SK-N-MC (cell line): ENCODE data around the gene FNIP2.
"Not testable (repeated sequence)": the region's sequence is repeated elsewhere in the genome, so short reads cannot be mapped to it uniquely, and the experiment has no call there.

ENCODE experiments used
- DNase-seq: peaks from one replicate; pipeline ENCODE4 v3.0.0-alpha.2; 2011; ENCODE audit warnings: low read depth, low spot score
- H3K27ac ChIP-seq: fragments of 200-600 bp; sonication (generic); 2 replicates; pipeline ENCODE4 v1.5.1; 2016; ENCODE audit warnings: mixed run types
- H3K36me3 ChIP-seq: fragments of 200-600 bp; sonication (generic); 2 replicates; pipeline ENCODE4 v1.6.1; 2017; ENCODE audit warnings: antibody characterized with exemption, low read length, mixed read lengths; ENCODE audit not compliant: insufficient read depth
- H3K4me3 ChIP-seq: fragments of 200-600 bp; sonication (generic); 2 replicates; pipeline ENCODE4 v1.5.1; 2016
- H3K9ac ChIP-seq: fragments of 200-600 bp; sonication (generic); 2 replicates; pipeline ENCODE4 v1.8.0; 2017; ENCODE audit warnings: mixed run types, mixed read lengths; ENCODE audit not compliant: insufficient read length
- H3K9me3 ChIP-seq: fragments of 200-600 bp; sonication (generic); 2 replicates; pipeline ENCODE4 v1.6.1; 2017; ENCODE audit warnings: low read depth, mild to moderate bottlenecking, antibody characterized with exemption, low read length, moderate library complexity, mixed read lengths
- EZH2 ChIP-seq: fragments of 200-600 bp; sonication (generic); IDR thresholded peaks from one replicate; pipeline ENCODE4 v1.6.1; 2017; ENCODE audit warnings: antibody characterized with exemption
- FOXP2 ChIP-seq: optimal IDR thresholded peaks from 2 replicates; pipeline ENCODE3; 2011; ENCODE audit warnings: mild to moderate bottlenecking, moderate library complexity; ENCODE audit not compliant: insufficient read depth; ENCODE audit errors: extremely low read length, control extremely low read depth
- POLR2AphosphoS5 ChIP-seq: IDR thresholded peaks from 2 replicates; pipeline ENCODE4 v1.6.1; 2012; ENCODE audit warnings: mild to moderate bottlenecking, low read depth, low read length, borderline replicate concordance

FNIP2 gene

DNA sequence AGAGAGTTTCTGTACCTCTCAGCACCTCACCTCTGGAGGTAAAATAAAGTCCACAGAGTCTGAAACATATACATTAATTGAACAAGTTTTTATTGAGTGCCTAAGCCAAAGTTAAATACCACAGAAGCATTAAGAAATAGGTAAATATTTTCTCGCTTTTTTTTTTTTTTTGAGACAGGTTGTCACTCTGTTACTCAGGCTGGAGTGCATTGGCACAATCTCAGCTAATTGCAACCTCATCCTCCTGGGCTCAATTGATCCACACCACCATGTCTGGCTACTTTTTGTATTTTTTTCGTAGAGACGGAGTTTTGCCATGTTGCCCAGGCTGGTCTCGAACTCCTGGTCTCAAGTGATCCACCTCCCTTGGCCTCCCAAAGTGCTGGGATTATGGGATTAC, 10.1 kb upstream of the FNIP2 start:
- no peak overlapping the region for H3K9ac ChIP-seq
- TF ChIP-seq FOXP2 (no peak), POLR2AphosphoS5 (no peak), EZH2 (no peak)
- no peaks in the 10 kb centered on the region for H3K9me3 ChIP-seq
- no peak overlapping the region for H3K27ac ChIP-seq
- no peaks in the 10 kb centered on the region for H3K36me3 ChIP-seq
- no peak for DNase-seq
- no peak overlapping the region for H3K4me3 ChIP-seq

DNA sequence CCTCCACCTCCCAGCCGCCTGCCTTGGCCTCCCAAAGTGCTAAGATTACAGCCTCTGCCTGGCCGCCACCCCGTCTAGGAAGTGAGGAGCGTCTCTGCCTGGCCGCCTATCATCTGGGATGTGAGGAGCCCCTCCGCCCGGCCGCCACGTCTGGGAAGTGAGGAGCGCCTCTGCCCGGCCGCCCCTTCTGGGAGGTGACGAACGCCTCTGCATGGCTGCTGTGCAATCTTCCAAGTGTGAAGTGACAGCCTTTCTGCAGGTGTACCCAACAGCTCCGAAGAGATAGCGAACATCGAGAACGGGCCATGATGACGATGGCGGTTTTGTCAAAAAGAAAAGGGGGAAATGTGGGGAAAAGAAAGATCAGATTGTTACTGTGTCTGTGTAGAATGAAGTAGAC, 9.3 kb upstream of the FNIP2 start:
- H3K4me3 ChIP-seq, H3K36me3 ChIP-seq, H3K27ac ChIP-seq, DNase-seq, H3K9ac ChIP-seq, H3K9me3 ChIP-seq: not testable (repeated sequence)

- no peaks in the 10 kb centered on the region for H3K36me3 ChIP-seq
- no peak for DNase-seq
- TF ChIP-seq EZH2 = no peak
- TF ChIP-seq FOXP2 = no peak
- TF ChIP-seq POLR2AphosphoS5 = no peak
- H3K9me3 ChIP-seq = no peaks in the 10 kb centered on the region
- H3K9ac ChIP-seq = no peak overlapping the region
- no peak overlapping the region for H3K4me3 ChIP-seq
- H3K27ac ChIP-seq = no peak overlapping the region
Observed at GRCh38 chr4:158760866-158761265, 8.0 kb upstream of the FNIP2 start.

- no peak overlapping the region for H3K27ac ChIP-seq
- no peak for TF ChIP-seq EZH2
- no peak for TF ChIP-seq FOXP2
- no peak for TF ChIP-seq POLR2AphosphoS5
- H3K9ac ChIP-seq = no peak overlapping the region
- H3K9me3 ChIP-seq = no peaks in the 10 kb centered on the region
- H3K4me3 ChIP-seq = no peak overlapping the region
- no peaks in the 10 kb centered on the region for H3K36me3 ChIP-seq
- no peak for DNase-seq
Observed at GRCh38 chr4:158762553-158762952, 6.3 kb upstream of the FNIP2 start.

- DNase-seq = no peak
- no peak overlapping the region for H3K9ac ChIP-seq
- H3K36me3 ChIP-seq = no peaks in the 10 kb centered on the region
- H3K9me3 ChIP-seq = no peaks in the 10 kb centered on the region
- H3K4me3 ChIP-seq = no peak overlapping the region
- no peak overlapping the region for H3K27ac ChIP-seq
- TF ChIP-seq POLR2AphosphoS5 = no peak
- no peak for TF ChIP-seq EZH2
- no peak for TF ChIP-seq FOXP2
Observed at GRCh38 chr4:158763462-158763861, 5.4 kb upstream of the FNIP2 start.

GRCh38 chr4:158766434-158767044, 2.3 kb upstream of the FNIP2 start:
- no peak for DNase-seq
- no peak overlapping the region for H3K27ac ChIP-seq
- TF ChIP-seq FOXP2 (no peak), EZH2 (no peak), POLR2AphosphoS5 (no peak)

DNA sequence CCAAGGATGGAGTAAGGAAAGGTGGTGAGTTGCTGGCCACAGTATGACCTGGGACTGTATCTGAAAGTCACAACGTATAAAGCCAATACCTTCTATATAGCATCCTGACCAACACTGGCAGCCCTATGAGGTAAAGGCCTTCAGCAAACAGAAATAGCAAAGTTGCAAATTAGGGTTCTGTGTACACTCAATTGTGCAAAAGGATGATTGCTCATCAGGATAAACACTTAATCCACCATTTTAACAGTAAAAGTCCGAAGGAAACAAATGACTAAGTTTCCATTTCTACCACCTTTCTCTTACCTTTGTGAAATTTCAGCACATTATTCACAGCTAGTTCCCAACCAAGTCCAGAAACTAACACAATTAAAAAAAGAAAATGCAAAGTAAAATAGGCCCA, 1.4 kb upstream of the FNIP2 start:
- H3K9ac ChIP-seq = no peak overlapping the region
- TF ChIP-seq EZH2 = no peak
- no peak for TF ChIP-seq POLR2AphosphoS5
- TF ChIP-seq FOXP2 = no peak
- no peak for DNase-seq
- H3K4me3 ChIP-seq = peak overlapping the region; percentile 93; the same call in 1 of the 2 replicates
- H3K9me3 ChIP-seq = no peaks in the 10 kb centered on the region
- no peaks in the 10 kb centered on the region for H3K36me3 ChIP-seq
- H3K27ac ChIP-seq = no peak overlapping the region

More at GRCh38 chr4:158766434-158767044, 2.3 kb upstream of the FNIP2 start:
- no peak overlapping the region for H3K4me3 ChIP-seq
- H3K9me3 ChIP-seq = no peaks in the 10 kb centered on the region
- no peak overlapping the region for H3K9ac ChIP-seq
- H3K36me3 ChIP-seq = no peaks in the 10 kb centered on the region

DNA sequence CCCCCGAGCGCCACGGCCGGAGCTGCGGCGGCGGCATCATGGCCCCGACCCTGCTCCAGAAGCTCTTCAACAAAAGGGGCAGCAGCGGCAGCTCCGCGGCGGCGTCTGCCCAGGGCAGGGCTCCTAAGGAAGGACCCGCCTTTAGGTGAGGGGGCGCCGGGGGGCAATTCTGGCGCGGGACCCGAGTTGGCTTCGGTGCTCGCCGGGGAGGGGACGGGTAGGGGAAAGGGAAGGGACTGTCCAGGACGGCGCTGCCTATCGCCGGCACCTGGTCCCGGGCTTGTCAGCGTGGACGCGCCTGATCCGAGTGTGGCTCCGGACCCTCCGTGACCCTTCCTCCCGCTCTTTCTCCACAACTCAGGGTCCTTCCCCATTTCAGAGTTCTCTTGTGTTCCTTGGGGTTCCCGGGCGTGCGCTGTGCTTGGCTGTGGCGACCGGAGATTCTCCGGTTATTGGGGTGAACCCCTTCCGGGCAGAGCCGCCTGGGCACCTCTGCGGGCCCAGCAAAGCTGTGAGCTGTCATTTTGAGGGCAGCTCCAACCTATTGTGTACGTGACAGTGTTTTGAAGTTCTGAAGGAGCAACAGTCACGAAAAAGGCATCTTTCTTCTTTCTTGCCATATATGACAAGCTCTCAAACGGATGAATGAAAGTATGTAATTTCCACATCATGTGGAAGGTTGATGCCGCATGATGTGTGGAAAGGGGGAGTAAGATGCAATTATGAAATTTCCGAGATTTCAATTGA, 522 bp downstream of the FNIP2 start:
- DNase-seq = no peak
- H3K9ac ChIP-seq = peak overlapping the region; percentile 64
- H3K4me3 ChIP-seq = peak overlapping the region; percentile 93
- no peaks in the 10 kb centered on the region for H3K9me3 ChIP-seq
- H3K27ac ChIP-seq = no peak overlapping the region
- no peaks in the 10 kb centered on the region for H3K36me3 ChIP-seq
- TF ChIP-seq POLR2AphosphoS5 = no peak
- no peak for TF ChIP-seq EZH2
- TF ChIP-seq FOXP2 = no peak

- Histone ChIP-seq H3K36me3 (no peaks in the 10 kb centered on the region), H3K27ac (no peak overlapping the region), H3K9me3 (no peaks in the 10 kb centered on the region), H3K4me3 (no peak overlapping the region), H3K9ac (no peak overlapping the region)
- no peak for TF ChIP-seq POLR2AphosphoS5
- no peak for TF ChIP-seq FOXP2
- TF ChIP-seq EZH2 = no peak
- no peak for DNase-seq
Observed at GRCh38 chr4:158770671-158771070, 1.8 kb downstream of the FNIP2 start.
